H9 (cell line): ENCODE measurements around the gene FAM120A. TPM values are rescaled to one million over a fixed set of nuclear protein-coding genes. Genes with fewer than 3 reads are reported as not detected.
A peak's percentile ranks its signal among the peaks of the same experiment; 100 is the strongest.

Source experiments
- DNase-seq: peaks from one replicate; pipeline ENCODE4 v3.0.0-alpha.2; 2017
- H2AFZ ChIP-seq: one replicate; pipeline ENCODE4 v1.6.1; 2013; ENCODE audit warnings: mild to moderate bottlenecking, low read length, control low read depth, moderate library complexity
- H2AK5ac ChIP-seq: 2 replicates; pipeline ENCODE4 v1.6.1; 2013; ENCODE audit warnings: low read length, control low read depth, mixed read lengths; ENCODE audit not compliant: insufficient read length
- H2BK120ac ChIP-seq: one replicate; pipeline ENCODE4 v1.6.1; 2013; ENCODE audit warnings: low read depth, mild to moderate bottlenecking, low read length, control low read depth, inconsistent platforms; ENCODE audit not compliant: poor library complexity, severe bottlenecking
- H2BK12ac ChIP-seq: 2 replicates; pipeline ENCODE4 v1.6.1; 2013; ENCODE audit warnings: low read length, control low read depth, mixed read lengths, low read depth; ENCODE audit not compliant: insufficient read length
- H2BK15ac ChIP-seq: 2 replicates; pipeline ENCODE4 v1.6.1; 2013; ENCODE audit warnings: low read depth, low read length, control low read depth
- H2BK20ac ChIP-seq: one replicate; pipeline ENCODE4 v1.6.1; 2013; ENCODE audit warnings: low read depth, mild to moderate bottlenecking, low read length, control low read depth, inconsistent platforms; ENCODE audit not compliant: poor library complexity, severe bottlenecking
- H2BK5ac ChIP-seq: 2 replicates; pipeline ENCODE4 v1.6.1; 2013; ENCODE audit warnings: low read length, control low read depth, mixed read lengths; ENCODE audit not compliant: insufficient read length
- H3K14ac ChIP-seq: 2 replicates; pipeline ENCODE4 v1.6.1; 2013; ENCODE audit warnings: low read length, control low read depth; ENCODE audit not compliant: insufficient read depth
- H3K18ac ChIP-seq: 2 replicates; pipeline ENCODE4 v1.6.1; 2013; ENCODE audit warnings: low read depth, mild to moderate bottlenecking, mixed read lengths, low read length, control low read depth; ENCODE audit not compliant: insufficient read length
- H3K23ac ChIP-seq: 2 replicates; pipeline ENCODE4 v1.6.1; 2013; ENCODE audit warnings: low read length, control low read depth, mixed read lengths, low read depth; ENCODE audit not compliant: insufficient read length
- H3K23me2 ChIP-seq: 2 replicates; pipeline ENCODE4 v1.6.1; 2013; ENCODE audit warnings: low read depth, mild to moderate bottlenecking, mixed read lengths, low read length, control low read depth; ENCODE audit not compliant: insufficient read length, poor library complexity, severe bottlenecking
- H3K27ac ChIP-seq: 2 replicates; pipeline ENCODE4 v1.5.1; 2013; ENCODE audit warnings: low read length, control low read depth, mixed read lengths, low read depth; ENCODE audit not compliant: insufficient read length
- H3K27me3 ChIP-seq: 2 replicates; pipeline ENCODE4 v1.6.1; 2013; ENCODE audit warnings: low read length, control low read depth, inconsistent platforms; ENCODE audit not compliant: insufficient read depth
- H3K4ac ChIP-seq: 2 replicates; pipeline ENCODE4 v1.6.1; 2013; ENCODE audit warnings: low read depth, mild to moderate bottlenecking, control low read depth, inconsistent platforms, low read length, moderate library complexity
- H3K4me1 ChIP-seq: 2 replicates; pipeline ENCODE4 v1.6.1; 2013; ENCODE audit warnings: low read length, control low read depth, inconsistent platforms; ENCODE audit not compliant: insufficient read depth
- H3K4me2 ChIP-seq: 2 replicates; pipeline ENCODE4 v1.6.1; 2013; ENCODE audit warnings: low read length, control low read depth, mixed read lengths; ENCODE audit not compliant: insufficient read length, insufficient read depth
- H3K56ac ChIP-seq: 2 replicates; pipeline ENCODE4 v1.6.1; 2013; ENCODE audit warnings: low read depth, mild to moderate bottlenecking, mixed read lengths, low read length, control low read depth; ENCODE audit not compliant: insufficient read length
- H3K79me1 ChIP-seq: 2 replicates; pipeline ENCODE4 v1.6.1; 2013; ENCODE audit warnings: low read depth, mild to moderate bottlenecking, moderate library complexity, low read length, control low read depth, inconsistent platforms; ENCODE audit not compliant: insufficient read depth, poor library complexity, severe bottlenecking
- H3K79me2 ChIP-seq: 2 replicates; pipeline ENCODE4 v1.6.1; 2013; ENCODE audit warnings: low read length, control low read depth, inconsistent platforms; ENCODE audit not compliant: insufficient read depth
- H3K9ac ChIP-seq: 2 replicates; pipeline ENCODE4 v1.6.1; 2013; ENCODE audit warnings: low read length, control low read depth, mixed read lengths; ENCODE audit not compliant: insufficient read length; ENCODE audit errors: extremely low read depth
- H3K9me3 ChIP-seq: one replicate; pipeline ENCODE4 v1.6.1; 2013; ENCODE audit warnings: low read depth, low read length, inconsistent platforms; ENCODE audit not compliant: control insufficient read depth
- H3T11ph ChIP-seq: one replicate; pipeline ENCODE4 v1.6.1; 2013; ENCODE audit warnings: mild to moderate bottlenecking, low read length, control low read depth, inconsistent platforms
- H4K20me1 ChIP-seq: one replicate; pipeline ENCODE4 v1.6.1; 2013; ENCODE audit not compliant: control insufficient read depth, insufficient read length, insufficient read depth
- H4K5ac ChIP-seq: 2 replicates; pipeline ENCODE4 v1.6.1; 2013; ENCODE audit warnings: low read depth, mild to moderate bottlenecking, mixed read lengths, low read length, control low read depth; ENCODE audit not compliant: insufficient read length
- H4K8ac ChIP-seq: replicated peaks from 2 replicates; pipeline ENCODE4 v1.6.1; 2013; ENCODE audit warnings: low read length, control low read depth, mixed read lengths, low read depth; ENCODE audit not compliant: insufficient read length
- H4K91ac ChIP-seq: 2 replicates; pipeline ENCODE4 v1.6.1; 2013; ENCODE audit warnings: low read depth, mild to moderate bottlenecking, moderate library complexity, mixed read lengths, low read length, control low read depth; ENCODE audit not compliant: insufficient read length
- H3K27ac Mint-ChIP-seq, 3 experiments: 2 replicates in 2 of 3; 3 replicates in 1 of 3; pipeline ENCODE4 v1.8.0; 2020 to 2021; ENCODE audit warnings: mixed read lengths in 3 of 3, mild to moderate bottlenecking in 1 of 3, moderate library complexity in 1 of 3
- H3K27me3 Mint-ChIP-seq: 2 replicates; pipeline ENCODE4 v1.8.0; 2021; ENCODE audit warnings: low read depth, mild to moderate bottlenecking, moderate library complexity, mixed read lengths
- H3K36me3 Mint-ChIP-seq, 3 experiments: 2 replicates in 2 of 3; 3 replicates in 1 of 3; pipeline ENCODE4 v1.8.0; 2020 to 2021; ENCODE audit warnings: low read depth in 3 of 3, mixed read lengths in 3 of 3; ENCODE audit not compliant: insufficient read depth in 1 of 3
- H3K4me1 Mint-ChIP-seq, 2 experiments: 2 replicates each; pipeline ENCODE4 v1.8.0; 2020; ENCODE audit warnings: mixed read lengths in 2 of 2
- H3K4me3 Mint-ChIP-seq, 2 experiments: 2 replicates in 1 of 2; 3 replicates in 1 of 2; pipeline ENCODE4 v1.8.0; 2020 to 2021; ENCODE audit warnings: mild to moderate bottlenecking in 2 of 2, mixed read lengths in 2 of 2, moderate library complexity in 1 of 2
- H3K9me3 Mint-ChIP-seq, 2 experiments: 2 replicates in 1 of 2; 3 replicates in 1 of 2; pipeline ENCODE4 v1.8.0; 2020; ENCODE audit warnings: mild to moderate bottlenecking in 2 of 2, mixed read lengths in 2 of 2, moderate library complexity in 1 of 2
- WGBS: extraction: QIAGEN DNeasy Blood & Tissue Kit; methylation state at CpG from one replicate; pipeline ENCODE4 v1.1.7; 2013; ENCODE audit warnings: missing lambda C conversion rate, low lambda C conversion rate, mixed read lengths; ENCODE audit not compliant: insufficient read length; ENCODE audit errors: extremely low coverage; 5-methylcytosine and 5-hydroxymethylcytosine counted together
- total RNA-seq: library from RNA; stranded (reverse); gene quantifications from 2 replicates; pipeline ENCODE4 v1.2.1, GENCODE V29; 2021
- TF ChIP-seq, protein P1 (sequence below): fragments of 200-600 bp; sonication (generic); conservative IDR thresholded peaks from 3 replicates; pipeline ENCODE4 v1.8.0; 2021; ENCODE audit warnings: antibody characterized with exemption, mild to moderate bottlenecking

Gene FAM120A
- total RNA-seq, 1 experiment from 2014 or later, result 57.7 TPM

DNA sequence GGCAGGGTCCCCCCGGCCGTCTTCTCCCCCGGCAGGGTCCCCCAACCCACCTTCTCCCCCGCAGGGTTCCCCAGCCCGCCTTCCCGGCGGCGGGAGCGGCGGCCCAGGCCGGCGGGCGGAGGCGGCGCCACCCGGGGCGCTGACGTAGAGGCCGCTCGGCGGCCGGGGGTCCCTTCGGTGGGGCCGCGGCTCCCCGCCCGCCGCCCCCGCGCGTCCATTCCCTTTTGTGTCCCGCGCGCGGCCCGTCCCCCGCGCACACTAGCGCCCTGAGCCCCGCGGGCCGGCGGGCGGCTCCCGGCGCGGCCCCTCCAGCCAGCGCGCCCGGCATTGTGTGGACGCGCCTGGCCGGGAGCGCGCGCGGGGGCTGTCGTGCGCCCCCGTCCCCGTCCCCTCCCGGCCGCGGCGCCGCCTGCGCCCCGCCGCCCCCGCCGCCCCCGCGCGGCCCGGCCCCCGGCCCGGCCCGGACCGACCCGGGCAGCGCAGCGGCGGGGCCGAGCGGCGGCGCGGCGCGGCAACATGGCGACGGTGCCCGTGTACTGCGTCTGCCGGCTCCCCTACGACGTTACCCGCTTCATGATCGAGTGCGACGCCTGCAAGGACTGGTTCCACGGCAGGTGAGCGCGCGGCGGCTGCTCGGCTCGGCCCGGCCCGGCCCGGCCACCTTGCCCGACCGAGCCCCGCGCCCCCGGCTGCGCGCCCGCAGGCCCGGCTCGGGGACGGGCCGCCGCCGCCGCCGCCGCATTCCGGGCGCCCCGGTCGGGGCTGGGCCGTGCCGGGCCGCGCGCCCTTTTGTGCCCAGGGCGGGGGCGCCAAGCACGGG, 125.0 kb downstream of the FAM120A start, which contains the start of gene PHF2:
TSS of gene PHF2 (plus strand) at position 327 of the 820 bp plus-strand sequence. CDS start at position 517, 190 bp downstream.
- H3K4me3 Mint-ChIP-seq, result peak within 1 kb of the TSS; percentile 81 to 91
- DNase-seq, result no peak

More for the DNA sequence above, 125.0 kb downstream of the FAM120A start, which contains the start of gene PHF2:
- no peaks in the 10 kb centered on the region for H3K9me3 ChIP-seq
- H4K8ac ChIP-seq, result no peak within 1 kb of the TSS
- no peak within 1 kb of the TSS for H2BK15ac ChIP-seq
- Mint-ChIP-seq H3K4me1 (peaks cover 28 to 43% of the 10 kb centered on the region in 2 experiments), H3K9me3 (no peaks in the 10 kb centered on the region), H3K27me3 (peaks cover 4% of the 10 kb centered on the region), H3K36me3 (no peaks in the 10 kb centered on the region; a peak in 1 of 7 replicates), H3K27ac (0 out of 7 replicates have a peak within 1 kb of the TSS, but pooled peaks of 1 of the 3 experiments have one; percentile 44)
- H3K79me1 ChIP-seq, result no peaks in the 10 kb centered on the region
- H3T11ph ChIP-seq, result no peak within 1 kb of the TSS
- TF ChIP-seq, protein P1, sequence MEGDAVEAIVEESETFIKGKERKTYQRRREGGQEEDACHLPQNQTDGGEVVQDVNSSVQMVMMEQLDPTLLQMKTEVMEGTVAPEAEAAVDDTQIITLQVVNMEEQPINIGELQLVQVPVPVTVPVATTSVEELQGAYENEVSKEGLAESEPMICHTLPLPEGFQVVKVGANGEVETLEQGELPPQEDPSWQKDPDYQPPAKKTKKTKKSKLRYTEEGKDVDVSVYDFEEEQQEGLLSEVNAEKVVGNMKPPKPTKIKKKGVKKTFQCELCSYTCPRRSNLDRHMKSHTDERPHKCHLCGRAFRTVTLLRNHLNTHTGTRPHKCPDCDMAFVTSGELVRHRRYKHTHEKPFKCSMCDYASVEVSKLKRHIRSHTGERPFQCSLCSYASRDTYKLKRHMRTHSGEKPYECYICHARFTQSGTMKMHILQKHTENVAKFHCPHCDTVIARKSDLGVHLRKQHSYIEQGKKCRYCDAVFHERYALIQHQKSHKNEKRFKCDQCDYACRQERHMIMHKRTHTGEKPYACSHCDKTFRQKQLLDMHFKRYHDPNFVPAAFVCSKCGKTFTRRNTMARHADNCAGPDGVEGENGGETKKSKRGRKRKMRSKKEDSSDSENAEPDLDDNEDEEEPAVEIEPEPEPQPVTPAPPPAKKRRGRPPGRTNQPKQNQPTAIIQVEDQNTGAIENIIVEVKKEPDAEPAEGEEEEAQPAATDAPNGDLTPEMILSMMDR, result no peak
- H4K91ac ChIP-seq, result no peak within 1 kb of the TSS
- no peak within 1 kb of the TSS for H2AFZ ChIP-seq
- no peak within 1 kb of the TSS for H2AK5ac ChIP-seq
- no peak within 1 kb of the TSS for H3K4ac ChIP-seq
- H3K27me3 ChIP-seq, result peaks cover 2% of the 10 kb centered on the region; the same call in 1 of the 2 replicates
- no peak within 1 kb of the TSS for H2BK120ac ChIP-seq
- no peak within 1 kb of the TSS for H2BK5ac ChIP-seq
- H2BK12ac ChIP-seq, result no peak within 1 kb of the TSS
- H3K56ac ChIP-seq, result no peak within 1 kb of the TSS
- peak within 1 kb of the TSS; percentile 97 for H3K14ac ChIP-seq
- H3K79me2 ChIP-seq, result peaks cover 2% of the 10 kb centered on the region; the same call in 1 of the 2 replicates
- H3K23me2 ChIP-seq, result peaks cover 15% of the 10 kb centered on the region
- WGBS, result no CpG with 5 or more reads among the region's 140 CpGs
- no peak within 1 kb of the TSS for H2BK20ac ChIP-seq
- H3K18ac ChIP-seq, result peak within 1 kb of the TSS; percentile 91
- H4K5ac ChIP-seq, result no peak within 1 kb of the TSS
- peaks cover 7% of the 10 kb centered on the region; the same call in 1 of the 2 replicates for H3K4me1 ChIP-seq
- no peaks in the 10 kb centered on the region for H4K20me1 ChIP-seq
- no peak within 1 kb of the TSS for H3K23ac ChIP-seq
- peak within 1 kb of the TSS; percentile 75 for H3K9ac ChIP-seq
- no peak within 1 kb of the TSS for H3K27ac ChIP-seq
- H3K4me2 ChIP-seq, result peak within 1 kb of the TSS; percentile 73
